GM11168 (cell line): Measurements from ENCODE around the gene CITED4.
"Not testable (repeated sequence)": the region's sequence is repeated elsewhere in the genome, so short reads cannot be mapped to it uniquely, and the experiment has no call there.

Experiments
- in situ Hi-C: fragments of 300-500 bp; cut with MboI; formaldehyde crosslinking; loops from one replicate; pipeline ENCODE4 v1.12.0; 2022; ENCODE audit warnings: low sequenced_read_pairs; ENCODE audit not compliant: unreplicated experiment

CITED4 gene, protein sequence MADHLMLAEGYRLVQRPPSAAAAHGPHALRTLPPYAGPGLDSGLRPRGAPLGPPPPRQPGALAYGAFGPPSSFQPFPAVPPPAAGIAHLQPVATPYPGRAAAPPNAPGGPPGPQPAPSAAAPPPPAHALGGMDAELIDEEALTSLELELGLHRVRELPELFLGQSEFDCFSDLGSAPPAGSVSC

DNA sequence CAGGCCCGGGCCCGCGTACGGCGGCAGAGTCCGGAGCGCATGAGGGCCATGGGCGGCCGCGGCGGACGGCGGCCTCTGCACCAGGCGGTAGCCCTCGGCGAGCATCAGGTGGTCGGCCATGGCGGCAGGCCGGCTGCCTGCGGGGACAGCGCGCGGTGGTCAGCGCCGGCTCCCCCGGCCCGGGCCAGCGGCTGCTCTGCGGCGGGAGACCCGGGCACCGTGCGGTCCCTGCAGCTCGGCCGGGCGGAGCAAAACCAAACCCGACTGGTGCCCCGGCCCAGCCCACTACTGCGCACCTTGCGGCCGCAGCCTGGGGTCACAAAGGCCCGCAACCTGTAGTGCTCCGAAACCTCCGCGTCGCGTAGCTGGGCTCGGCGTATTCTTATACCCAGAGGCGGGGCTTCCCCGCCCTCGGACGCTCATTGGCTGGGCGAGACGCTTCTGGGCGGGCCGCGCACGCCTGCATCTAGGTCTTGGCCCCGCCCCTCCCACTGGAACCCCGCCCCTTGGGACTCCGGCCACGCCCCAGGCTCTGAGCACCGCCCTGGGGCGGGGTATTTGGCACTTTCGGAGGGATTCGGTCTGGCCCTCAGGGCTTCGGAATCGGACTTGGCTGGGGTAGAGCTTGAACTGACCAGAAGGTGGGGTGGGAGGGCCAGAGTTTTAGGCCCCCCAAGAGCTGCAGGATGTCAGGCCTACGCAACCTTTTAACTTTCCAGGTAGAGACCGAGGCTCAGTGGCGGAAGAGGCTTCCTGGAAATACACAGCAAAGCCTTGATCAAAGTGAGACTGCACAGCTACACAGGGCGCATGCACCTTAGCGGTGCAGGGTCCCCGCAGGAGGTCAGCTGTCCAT, at the start of gene CITED4:
TSS of gene CITED4 (minus strand) at position 356 of the 856 bp plus-strand sequence. CDS start at position 120, 236 bp downstream.
- in situ Hi-C loops, result no loop called here

DNA sequence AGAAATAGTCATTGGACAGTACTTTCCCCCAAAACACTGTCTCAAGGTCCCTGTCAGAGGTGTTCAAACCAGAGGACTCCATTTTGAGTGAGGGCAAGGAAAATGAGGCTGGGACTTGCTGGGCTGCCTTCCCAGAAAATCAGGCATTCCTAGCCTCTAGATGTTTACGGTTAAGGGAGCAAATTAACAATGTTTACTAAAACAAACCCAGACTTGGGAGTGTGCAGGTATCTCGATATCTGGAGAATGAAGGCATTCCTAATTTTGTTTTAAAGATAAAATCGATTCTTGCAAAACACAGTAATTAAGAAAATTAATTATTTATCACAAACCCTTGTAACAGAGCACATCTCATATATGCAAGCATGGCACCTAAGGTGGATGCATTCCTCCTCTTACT, 48.9 kb upstream of the CITED4 start:
- in situ Hi-C loops, result no loop called here

DNA sequence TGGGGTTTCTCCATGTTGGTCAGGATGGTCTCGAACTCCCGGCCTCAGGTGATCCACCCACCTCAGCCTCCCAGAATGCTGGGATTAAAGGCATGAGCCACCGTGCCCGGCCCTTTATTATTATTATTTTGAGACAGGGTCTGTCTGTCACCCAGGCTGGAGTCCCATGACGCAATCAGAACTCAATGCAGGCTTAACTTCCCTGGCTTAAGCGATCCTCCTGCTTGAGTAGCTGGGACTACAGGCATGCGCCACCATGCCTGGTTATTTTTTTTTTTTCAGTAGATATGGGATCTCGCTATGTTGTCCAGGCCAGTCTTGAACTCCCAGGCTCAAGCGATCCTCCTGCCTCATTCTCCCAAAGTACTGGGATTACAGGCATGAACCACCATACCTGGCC, 47.1 kb upstream of the CITED4 start:
- in situ Hi-C loops, result no loop called here

DNA sequence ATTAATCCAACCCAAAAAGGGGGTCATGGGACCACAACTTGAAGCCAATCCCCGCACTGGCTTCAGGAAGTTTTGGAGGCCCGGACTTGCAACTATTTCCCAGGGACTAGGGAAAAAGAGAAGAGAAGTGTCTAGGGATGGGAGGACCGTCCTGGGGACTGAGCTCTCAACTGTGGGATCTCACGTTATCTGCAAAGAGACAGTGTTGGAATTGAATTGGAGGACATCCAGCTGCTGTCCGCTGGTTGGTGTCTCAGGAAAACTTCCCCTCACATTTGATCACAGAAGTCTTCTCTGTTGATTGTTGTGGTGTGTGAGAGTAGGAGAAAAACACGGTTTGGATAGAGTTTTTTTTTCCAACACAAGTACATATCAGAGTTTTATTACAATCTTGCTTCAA, 46.2 kb upstream of the CITED4 start:
- in situ Hi-C loops, result no loop called here

DNA sequence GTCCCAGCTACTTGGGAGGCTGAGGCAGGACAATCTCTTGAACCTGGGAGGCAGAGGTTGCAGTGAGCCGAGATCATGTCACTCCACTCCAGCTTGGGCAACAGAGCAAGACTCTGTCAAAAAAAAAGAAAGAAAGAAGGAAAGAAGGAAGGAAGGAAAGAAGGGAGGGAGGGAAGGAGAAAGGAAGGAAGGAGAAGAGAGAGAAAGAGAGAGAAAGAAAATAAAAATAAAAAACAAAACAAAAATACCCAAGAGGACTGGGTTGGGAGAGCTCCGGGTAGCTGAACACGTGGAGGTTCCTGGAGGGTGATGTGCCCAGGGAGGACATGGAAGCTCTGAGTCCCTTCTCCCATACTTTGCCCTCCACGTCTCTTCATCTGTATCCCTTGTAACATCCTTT, 45.7 kb upstream of the CITED4 start:
- in situ Hi-C loops, result no loop called here

DNA sequence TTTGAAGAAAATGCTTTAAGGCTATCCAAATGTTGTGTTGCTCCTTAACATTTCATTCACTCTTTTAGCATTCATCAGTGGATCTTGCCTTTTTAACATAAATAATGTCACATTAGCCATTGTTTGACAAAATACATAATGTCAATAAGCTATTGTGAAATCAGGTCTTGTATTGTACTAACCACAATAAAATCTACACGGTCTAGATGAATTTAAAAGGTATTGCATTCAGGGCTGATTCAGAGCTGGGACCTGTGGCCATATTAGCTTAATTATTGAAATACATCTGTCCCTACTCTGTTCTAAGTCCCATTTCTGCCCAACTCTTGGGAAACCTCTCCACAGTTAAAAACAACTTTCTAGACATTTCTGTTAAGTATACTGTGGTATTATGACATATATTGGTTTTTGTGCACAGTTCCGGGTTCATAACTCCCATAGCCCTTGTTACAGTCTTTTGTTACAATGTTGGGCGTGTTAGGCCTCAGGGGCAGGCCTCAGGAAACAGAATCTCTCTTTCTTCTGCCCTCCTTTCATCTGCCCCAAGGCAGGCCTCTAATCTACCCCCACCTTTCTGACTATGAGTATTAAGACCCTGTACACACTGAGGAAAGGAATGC, 44.7 kb upstream of the CITED4 start:
- in situ Hi-C loops, result no loop called here

DNA sequence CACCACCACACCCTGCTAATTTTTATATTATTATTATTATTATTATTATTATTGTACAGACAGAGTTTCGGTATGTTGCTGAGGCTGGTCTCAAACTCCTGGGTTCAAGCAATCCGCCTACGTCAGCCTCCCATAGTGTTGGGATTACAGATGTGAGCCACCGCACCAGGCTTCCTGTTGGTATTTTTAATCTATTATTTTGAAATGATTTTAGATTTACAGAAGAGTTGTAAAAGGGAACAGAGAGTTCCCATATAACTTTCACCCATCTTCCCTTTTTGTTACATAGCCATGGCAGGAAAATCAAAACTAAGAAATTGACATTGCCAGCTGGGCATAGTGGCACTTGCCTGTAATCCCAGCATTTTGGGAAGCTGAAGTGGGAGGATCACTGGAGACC, 42.9 kb upstream of the CITED4 start:
- in situ Hi-C loops, result no loop called here

DNA sequence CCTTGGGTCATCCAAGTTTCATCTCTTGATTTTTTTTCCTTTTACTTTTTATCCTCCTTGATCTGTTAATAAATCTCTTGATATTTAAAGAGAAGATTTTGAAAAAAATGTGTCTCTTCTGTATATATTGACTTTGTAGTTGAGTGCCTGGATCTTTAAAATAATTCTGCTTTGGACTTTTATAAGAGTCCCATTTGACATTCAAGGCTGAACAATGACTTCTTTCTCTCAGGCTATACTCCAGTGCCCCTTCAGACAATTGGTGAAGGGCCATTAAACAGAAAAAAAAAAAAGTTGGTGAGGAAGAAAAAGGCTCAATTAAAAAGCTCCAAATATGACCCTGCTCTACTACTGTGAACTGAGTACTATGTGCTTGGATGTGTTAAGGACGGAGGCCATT, 40.9 kb upstream of the CITED4 start:
- in situ Hi-C loops, result no loop called here

DNA sequence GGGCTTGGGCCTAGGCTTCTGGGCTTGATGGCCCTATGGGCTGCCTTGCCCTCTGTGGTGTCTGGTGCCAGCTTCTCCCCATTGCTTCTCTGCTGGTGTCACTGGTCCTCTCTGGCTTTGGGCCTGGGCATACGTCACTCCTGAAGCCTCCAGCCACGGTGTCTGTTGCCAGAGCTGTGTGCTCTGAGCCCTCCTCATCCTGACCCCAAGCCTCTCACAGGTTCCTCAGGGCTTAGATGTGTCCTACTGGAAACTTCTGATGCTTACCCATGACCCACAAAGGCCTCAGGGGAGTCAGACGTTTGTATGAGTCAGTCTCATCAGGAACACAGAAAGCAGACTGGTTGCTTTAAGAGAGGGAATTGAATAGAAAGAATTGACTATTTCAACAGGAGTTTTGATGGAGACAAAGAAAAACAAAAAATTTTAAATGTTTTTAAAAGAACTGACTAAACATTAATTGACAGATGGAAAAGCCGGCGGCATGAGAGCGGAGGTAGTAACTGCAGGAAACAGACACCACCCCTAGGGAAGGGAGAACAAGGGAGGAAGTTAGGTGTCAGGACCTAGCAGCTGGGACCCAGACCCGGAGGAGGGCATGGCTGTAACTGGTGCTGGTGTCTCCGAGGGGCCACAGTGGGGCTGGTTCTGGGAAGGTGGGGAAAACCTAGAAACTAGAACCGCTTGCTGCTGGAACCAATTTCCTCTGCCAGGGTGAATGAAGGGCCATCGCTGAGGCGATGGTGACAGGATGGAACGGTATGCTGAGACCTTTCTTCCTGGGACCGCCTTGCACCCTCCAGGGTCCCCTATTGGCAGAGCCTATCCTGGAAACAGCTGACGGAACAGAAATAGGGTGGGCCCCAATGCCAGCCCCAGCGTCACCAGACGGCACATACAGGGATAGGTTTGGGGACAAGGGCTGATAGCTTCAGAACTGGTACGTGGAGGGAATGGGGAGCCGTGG, 40.0 kb upstream of the CITED4 start:
- in situ Hi-C loops, result no loop called here

DNA sequence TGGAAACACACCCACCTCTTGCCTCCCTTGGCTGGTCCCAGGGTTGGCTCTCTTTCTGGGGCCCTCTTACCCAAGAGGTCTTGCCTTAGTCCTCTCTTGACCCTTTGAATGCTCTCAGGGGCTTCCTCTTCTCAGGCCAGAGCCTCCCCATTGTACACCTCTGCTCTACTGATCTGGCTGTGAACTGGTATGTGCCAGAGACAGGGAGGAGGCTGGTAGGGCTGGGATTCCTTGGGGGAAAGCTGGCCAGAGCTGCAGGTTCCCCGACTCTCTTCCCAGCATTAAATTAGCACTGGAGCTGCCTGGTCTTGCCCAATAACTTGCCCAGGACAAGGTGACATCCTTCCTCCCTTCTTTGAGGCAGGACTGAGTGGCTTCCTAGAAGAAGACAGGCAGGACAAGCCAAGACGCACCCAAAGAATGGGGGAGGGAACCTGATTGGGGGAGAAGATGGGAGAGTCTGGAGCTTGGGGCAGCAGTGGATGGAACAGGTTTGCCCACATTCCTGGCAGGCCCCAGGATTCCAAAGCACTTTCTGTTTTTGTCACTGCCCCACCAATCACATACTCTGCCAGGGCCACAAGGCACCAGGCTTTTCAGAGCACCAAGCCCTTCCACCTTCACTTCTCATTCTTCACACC, 37.2 kb upstream of the CITED4 start:
- in situ Hi-C loops, result no loop called here

DNA sequence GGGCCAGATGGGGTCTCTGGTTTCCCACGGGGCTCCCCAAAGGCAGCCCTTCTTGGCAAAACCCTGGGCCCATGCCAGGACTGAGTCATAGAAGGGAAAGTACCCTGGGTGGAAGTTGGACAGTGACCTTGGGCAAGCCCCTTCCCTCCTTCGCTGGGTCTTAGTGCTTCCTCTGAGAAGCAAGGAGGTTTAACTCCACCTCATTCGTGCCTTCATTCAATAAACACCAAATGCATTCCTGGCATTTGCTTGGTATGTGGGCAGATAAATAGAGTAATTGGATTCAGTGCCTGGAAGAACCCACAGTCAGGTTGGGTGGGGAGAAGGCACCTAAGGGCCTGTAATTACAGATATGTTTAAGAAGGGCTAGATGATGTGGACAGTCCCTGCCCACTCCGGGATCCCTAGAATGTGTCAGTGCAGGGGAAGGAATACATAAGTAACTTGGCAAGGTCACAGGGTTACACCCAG, 36.3 kb upstream of the CITED4 start:
- in situ Hi-C loops, result no loop called here

DNA sequence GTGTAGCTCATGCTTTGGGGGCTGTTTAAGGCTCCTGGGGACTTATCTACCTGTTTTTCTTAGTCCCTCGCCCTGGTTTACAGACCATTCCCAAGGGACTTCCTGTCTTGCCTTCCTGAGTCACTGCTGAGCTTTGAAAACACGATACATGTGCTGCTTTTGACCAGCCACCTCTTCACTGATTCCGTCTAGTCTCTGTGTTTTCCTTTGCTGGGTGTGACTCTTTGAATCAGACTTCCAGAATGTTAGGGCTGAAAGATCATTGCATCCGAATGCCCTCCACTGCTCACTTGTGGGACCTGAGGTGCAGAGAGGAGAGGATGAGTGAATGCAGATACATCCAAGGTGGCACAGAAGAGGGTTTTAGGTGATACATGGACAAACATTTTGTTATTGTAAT, 35.4 kb upstream of the CITED4 start:
- in situ Hi-C loops, result no loop called here

DNA sequence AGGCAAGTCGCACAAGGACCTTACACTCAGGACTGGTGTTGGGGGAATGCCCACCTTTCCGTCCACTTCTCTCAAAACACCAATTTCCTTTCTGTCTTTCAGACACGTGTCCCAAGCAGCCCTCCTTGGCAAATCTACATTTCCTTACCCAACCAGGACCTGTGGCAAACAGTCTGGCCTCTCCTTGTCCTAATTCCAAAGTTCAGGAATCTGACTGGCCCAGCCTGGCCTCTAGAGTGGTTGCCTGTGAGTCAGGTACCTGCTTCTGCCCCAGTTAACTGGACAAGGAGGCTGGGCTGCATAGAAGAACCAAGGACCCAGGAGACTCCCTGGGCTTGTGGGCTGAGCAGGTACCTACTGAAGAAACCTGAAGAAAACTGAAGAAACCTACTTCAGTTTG, 34.3 kb upstream of the CITED4 start:
- in situ Hi-C loops, result no loop called here

DNA sequence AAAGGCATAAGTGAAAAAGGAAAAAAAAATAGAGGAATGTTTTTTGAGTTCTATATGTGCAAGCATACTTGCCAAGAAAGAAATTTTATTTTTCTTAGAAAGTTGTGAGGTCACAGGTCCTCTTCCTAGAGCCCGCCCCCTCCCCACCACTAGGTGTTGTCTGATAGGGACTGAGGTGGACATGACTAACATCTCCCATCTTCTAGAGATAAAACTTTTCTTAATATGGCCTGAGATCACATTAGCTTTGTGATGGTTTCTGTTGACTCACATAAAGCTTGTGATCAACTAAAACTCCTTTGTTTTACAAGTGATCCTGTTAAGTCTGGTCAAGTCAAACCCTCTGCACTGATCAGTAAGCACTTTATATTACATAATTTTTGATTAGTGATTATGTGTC, 33.4 kb upstream of the CITED4 start:
- in situ Hi-C loops, result no loop called here

DNA sequence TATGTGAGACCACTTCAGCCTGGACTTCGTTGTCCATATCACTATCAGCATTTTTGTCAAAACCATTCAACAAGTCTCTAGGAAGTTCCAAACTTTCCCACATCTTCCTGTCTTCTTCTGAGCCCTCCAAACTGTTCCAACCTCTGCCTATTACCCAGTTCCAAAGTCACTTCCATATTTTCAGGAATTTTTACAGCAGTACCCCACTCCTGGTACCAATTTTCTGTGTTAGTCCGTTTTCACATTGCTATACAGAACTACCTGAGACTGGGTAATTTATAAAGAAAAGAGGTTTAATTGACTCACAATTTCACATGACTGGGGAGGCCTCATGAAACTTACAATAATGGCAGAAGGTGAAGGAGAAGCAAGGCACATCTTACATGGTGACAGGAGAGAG, 32.7 kb upstream of the CITED4 start:
- in situ Hi-C loops, result not testable (repeated sequence)

DNA sequence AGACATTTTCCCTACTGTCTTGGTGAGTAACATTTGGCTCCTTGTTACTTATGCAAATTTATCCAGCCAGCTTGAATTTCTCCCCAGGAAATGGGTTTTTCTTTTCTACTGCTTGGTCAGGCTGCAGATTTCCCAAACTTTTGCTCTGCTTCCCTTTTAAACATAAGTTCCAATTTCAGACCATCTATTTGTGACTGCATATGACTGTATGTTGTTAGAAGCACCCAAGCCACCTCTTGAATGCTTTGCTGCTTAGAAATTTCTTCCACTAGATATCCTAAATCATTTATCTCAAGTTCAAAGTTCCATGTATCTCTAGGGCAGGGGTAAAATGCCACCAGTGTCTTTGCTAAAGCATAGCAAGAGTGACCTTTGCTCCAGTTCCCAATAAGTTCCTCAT, 32.3 kb upstream of the CITED4 start:
- in situ Hi-C loops, result no loop called here

DNA sequence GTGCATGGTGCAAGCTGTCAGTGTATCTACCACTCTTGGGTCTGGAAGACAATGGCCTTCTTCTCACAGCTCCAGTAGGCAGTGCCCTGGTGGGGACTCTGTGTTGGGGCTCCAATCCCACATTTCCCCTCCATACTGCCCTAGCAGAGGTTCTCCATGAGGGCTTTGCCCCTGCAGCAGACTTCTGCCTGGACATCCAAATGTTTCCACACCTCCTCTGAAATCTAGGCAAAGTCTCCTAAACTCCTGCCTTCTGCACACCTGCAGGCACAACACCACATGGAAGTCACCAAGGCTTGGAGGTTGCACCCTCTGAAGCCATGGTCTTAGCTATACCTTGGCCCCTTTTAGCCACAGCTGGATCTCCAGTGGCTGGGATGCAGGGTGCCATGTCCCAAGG, 31.8 kb upstream of the CITED4 start:
- in situ Hi-C loops, result no loop called here

DNA sequence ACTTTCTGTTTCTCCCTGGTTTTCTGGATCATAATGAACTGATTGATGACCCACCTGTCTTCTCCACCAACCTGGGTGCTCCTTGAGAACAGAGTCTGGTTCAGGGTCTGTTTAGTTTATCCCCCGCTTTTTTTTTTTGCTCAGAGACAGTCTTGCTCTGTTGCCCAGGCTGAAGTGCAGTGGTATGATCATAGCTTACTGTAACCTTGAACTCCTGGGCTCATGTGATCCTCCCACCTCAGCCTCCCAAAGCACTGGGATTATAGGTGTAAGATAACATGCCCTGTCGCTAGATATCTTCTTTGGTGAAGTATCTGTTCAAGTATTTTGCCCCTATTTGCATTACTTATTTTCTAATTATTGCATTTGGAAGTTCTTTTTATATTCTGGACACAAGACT, 30.2 kb upstream of the CITED4 start:
- in situ Hi-C loops, result no loop called here

DNA sequence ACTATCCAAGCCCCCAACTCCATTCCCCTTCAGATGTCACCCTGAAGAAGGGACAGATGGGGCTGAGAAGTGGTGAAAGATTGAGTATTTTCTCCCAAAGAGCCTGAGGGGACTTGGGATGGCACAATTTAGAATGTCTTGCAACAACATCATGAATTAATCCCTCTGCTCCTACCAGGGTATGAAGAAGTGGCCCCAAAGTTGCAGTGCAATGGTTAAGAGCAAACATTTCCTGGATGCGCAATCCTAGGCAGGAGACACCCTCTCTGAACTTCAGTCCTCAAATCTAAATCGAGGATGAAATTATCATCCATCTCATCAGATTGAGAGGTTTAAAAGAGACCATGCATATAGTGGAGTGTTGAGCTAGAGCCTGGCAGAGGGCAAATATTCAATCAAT, 28.6 kb upstream of the CITED4 start:
- in situ Hi-C loops, result no loop called here

DNA sequence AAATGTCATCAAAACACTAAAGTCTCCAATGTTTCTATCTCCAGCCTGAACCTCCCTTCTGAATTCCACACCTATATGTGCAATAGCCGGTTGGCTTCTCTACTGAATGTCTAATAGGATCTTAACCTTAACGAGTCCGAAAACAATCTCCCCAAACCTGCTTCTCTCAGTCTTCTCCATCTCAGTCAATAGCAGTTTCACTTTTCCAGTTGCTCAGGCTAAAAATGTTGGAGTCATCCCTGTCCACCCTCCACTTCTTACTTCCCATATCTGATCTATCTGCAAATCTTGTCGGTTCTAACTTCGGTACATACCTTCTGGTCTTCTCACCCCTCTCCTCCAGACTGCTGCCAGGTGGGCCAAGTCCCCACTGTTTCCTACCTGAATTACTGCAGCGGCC, 25.5 kb upstream of the CITED4 start:
- in situ Hi-C loops, result no loop called here
